Neural progenitor cell (in vitro differentiated cells): ENCODE data around the gene RAD51D. TPM values are rescaled to one million over a fixed set of nuclear protein-coding genes. Genes with fewer than 3 reads are reported as not detected.

Experiments
- DNase-seq: peaks from one replicate; pipeline ENCODE4 v3.0.0-alpha.2; 2016; ENCODE audit warnings: low spot score
- H2AFZ ChIP-seq: fragments of 200-600 bp; sonication (generic); replicated peaks from 2 replicates; pipeline ENCODE4 v1.6.1; 2016; ENCODE audit warnings: antibody characterized with exemption
- H3F3A ChIP-seq: fragments of 200-600 bp; sonication (generic); 2 replicates; pipeline ENCODE4 v1.6.1; 2016; ENCODE audit warnings: antibody characterized with exemption, low read depth
- H3K27ac ChIP-seq: fragments of 200-600 bp; sonication (generic); 2 replicates; pipeline ENCODE4 v1.5.1; 2016; ENCODE audit warnings: mild to moderate bottlenecking
- H3K27me3 ChIP-seq: fragments of 200-600 bp; sonication (generic); 2 replicates; pipeline ENCODE4 v1.6.1; 2016; ENCODE audit warnings: mild to moderate bottlenecking, moderate library complexity
- H3K36me3 ChIP-seq: fragments of 200-600 bp; sonication (generic); 2 replicates; pipeline ENCODE4 v1.5.1; 2016
- H3K4me1 ChIP-seq: fragments of 200-600 bp; sonication (generic); 2 replicates; pipeline ENCODE4 v1.6.1; 2016; ENCODE audit warnings: mixed run types
- H3K4me2 ChIP-seq: fragments of 200-600 bp; sonication (generic); 2 replicates; pipeline ENCODE4 v1.6.1; 2016
- H3K4me3 ChIP-seq: fragments of 200-600 bp; sonication (generic); 2 replicates; pipeline ENCODE4 v1.5.1; 2016
- H3K79me2 ChIP-seq: fragments of 200-600 bp; sonication (generic); 2 replicates; pipeline ENCODE4 v1.6.1; 2016; ENCODE audit warnings: low read depth
- H3K9ac ChIP-seq: fragments of 200-600 bp; sonication (generic); 2 replicates; pipeline ENCODE4 v1.6.1; 2016
- H3K9me3 ChIP-seq: fragments of 200-600 bp; sonication (generic); 2 replicates; pipeline ENCODE4 v1.5.1; 2016; ENCODE audit warnings: low read depth
- H4K20me1 ChIP-seq: fragments of 200-600 bp; sonication (generic); 2 replicates; pipeline ENCODE4 v1.6.1; 2016; ENCODE audit warnings: low read depth
- H3K27ac Mint-ChIP-seq: 3 replicates; pipeline ENCODE4 v1.8.0; 2021; ENCODE audit warnings: mixed read lengths
- H3K27me3 Mint-ChIP-seq: 2 replicates; pipeline ENCODE4 v1.8.0; 2022; ENCODE audit warnings: low read depth, mild to moderate bottlenecking, inconsistent platforms, moderate library complexity, mixed read lengths; ENCODE audit not compliant: insufficient read depth
- H3K36me3 Mint-ChIP-seq: 3 replicates; pipeline ENCODE4 v1.8.0; 2021; ENCODE audit warnings: mixed read lengths
- H3K4me1 Mint-ChIP-seq: 3 replicates; pipeline ENCODE4 v1.8.0; 2021; ENCODE audit warnings: mixed read lengths
- H3K4me3 Mint-ChIP-seq: 3 replicates; pipeline ENCODE4 v1.8.0; 2021; ENCODE audit warnings: mild to moderate bottlenecking, moderate library complexity, mixed read lengths
- H3K9me3 Mint-ChIP-seq: 3 replicates; pipeline ENCODE4 v1.8.0; 2020; ENCODE audit warnings: mixed read lengths
- EZH2 ChIP-seq: fragments of 200-600 bp; sonication (generic); IDR thresholded peaks from 2 replicates; pipeline ENCODE4 v1.6.1; 2017; ENCODE audit warnings: antibody characterized with exemption, mild to moderate bottlenecking, moderate library complexity
- EZH2phosphoT487 ChIP-seq: fragments of 200-600 bp; sonication (generic); IDR thresholded peaks from 2 replicates; pipeline ENCODE4 v1.6.1; 2017; ENCODE audit warnings: antibody characterized with exemption
- total RNA-seq: library from RNA; depleted of rRNA; stranded (reverse); fragments of >200 nt; gene quantifications from 2 replicates; pipeline ENCODE4 v1.2.3, GENCODE V29; 2015; ENCODE audit warnings: low replicate concordance
- TF ChIP-seq, protein P1 (sequence below): fragments of 200-600 bp; sonication (generic); IDR thresholded peaks from 2 replicates; pipeline ENCODE4 v1.5.1; 2017; ENCODE audit warnings: antibody characterized with exemption, mild to moderate bottlenecking

RAD51D gene
- total RNA-seq, 1 donor from 2014 or later, result 9.0 TPM

DNA sequence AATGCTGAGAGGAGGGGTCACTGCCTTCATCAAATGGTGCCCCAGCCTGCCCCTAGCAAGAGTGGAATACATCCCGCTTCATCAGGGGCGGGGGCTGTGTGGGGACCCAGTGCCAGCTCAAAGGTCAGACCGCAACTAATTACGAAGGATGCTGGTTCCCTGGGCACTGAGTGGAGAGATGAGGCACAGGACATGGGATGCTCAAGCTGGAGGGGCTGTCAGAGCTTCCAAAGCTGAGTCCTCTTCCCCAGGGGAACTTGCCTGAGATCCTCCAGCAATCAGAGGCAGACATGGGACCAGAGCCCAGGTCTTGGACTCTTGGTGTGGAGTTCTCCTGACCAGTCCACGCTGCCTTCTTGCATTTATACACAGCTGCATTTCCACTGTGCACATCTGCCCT is 46.9 kb upstream of the RAD51D start:
- H3K27me3 ChIP-seq, result no peaks in the 10 kb centered on the region
- Mint-ChIP-seq H3K4me3 (no peak overlapping the region), H3K36me3 (no peaks in the 10 kb centered on the region), H3K9me3 (no peaks in the 10 kb centered on the region), H3K27me3 (peaks cover 5% of the 10 kb centered on the region), H3K4me1 (no peaks in the 10 kb centered on the region), H3K27ac (no peak overlapping the region)
- H3K4me3 ChIP-seq, result no peak overlapping the region
- H2AFZ ChIP-seq, result no peak overlapping the region
- DNase-seq, result no peak
- no peak overlapping the region for H3K9ac ChIP-seq
- no peak overlapping the region for H3K4me2 ChIP-seq
- H4K20me1 ChIP-seq, result no peaks in the 10 kb centered on the region
- no peak for TF ChIP-seq EZH2phosphoT487
- TF ChIP-seq, protein P1, sequence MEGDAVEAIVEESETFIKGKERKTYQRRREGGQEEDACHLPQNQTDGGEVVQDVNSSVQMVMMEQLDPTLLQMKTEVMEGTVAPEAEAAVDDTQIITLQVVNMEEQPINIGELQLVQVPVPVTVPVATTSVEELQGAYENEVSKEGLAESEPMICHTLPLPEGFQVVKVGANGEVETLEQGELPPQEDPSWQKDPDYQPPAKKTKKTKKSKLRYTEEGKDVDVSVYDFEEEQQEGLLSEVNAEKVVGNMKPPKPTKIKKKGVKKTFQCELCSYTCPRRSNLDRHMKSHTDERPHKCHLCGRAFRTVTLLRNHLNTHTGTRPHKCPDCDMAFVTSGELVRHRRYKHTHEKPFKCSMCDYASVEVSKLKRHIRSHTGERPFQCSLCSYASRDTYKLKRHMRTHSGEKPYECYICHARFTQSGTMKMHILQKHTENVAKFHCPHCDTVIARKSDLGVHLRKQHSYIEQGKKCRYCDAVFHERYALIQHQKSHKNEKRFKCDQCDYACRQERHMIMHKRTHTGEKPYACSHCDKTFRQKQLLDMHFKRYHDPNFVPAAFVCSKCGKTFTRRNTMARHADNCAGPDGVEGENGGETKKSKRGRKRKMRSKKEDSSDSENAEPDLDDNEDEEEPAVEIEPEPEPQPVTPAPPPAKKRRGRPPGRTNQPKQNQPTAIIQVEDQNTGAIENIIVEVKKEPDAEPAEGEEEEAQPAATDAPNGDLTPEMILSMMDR, result no peak
- TF ChIP-seq EZH2, result no peak
- H3K4me1 ChIP-seq, result no peaks in the 10 kb centered on the region
- H3K27ac ChIP-seq, result no peak overlapping the region
- H3K9me3 ChIP-seq, result no peaks in the 10 kb centered on the region
- H3K79me2 ChIP-seq, result no peaks in the 10 kb centered on the region
- H3K36me3 ChIP-seq, result no peaks in the 10 kb centered on the region
- no peaks in the 10 kb centered on the region for H3F3A ChIP-seq

DNA sequence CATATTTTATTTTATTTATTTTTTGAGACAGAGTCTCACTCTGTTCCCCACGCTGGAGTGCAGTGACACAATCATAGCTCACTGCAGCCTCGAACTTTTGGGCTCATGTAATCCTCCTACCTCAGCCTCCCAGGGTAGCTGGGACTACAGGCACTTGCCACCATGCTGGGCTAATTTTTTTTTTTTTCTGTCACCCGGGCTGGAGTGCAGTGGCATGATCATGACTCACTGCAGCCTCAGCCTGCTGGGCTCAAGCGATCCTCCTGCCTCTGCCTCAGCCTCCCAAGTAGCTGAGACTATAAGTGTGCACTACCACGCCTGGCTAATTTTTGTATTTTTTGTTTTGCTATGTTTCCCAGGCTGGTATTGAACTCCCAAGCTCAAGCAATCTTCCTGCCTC is 45.1 kb upstream of the RAD51D start:
- Histone ChIP-seq H2AFZ (no peak overlapping the region), H3K27ac (no peak overlapping the region), H3K9ac (no peak overlapping the region), H3K4me2 (no peak overlapping the region), H3K4me3 (no peak overlapping the region), H3K4me1 (no peaks in the 10 kb centered on the region), H3K79me2 (no peaks in the 10 kb centered on the region), H3K36me3 (no peaks in the 10 kb centered on the region), H3F3A (no peaks in the 10 kb centered on the region), H3K9me3 (no peaks in the 10 kb centered on the region), H4K20me1 (no peaks in the 10 kb centered on the region), H3K27me3 (no peaks in the 10 kb centered on the region)
- Mint-ChIP-seq H3K27ac (no peak overlapping the region), H3K36me3 (no peaks in the 10 kb centered on the region), H3K4me3 (no peak overlapping the region), H3K9me3 (no peaks in the 10 kb centered on the region), H3K4me1 (no peaks in the 10 kb centered on the region), H3K27me3 (peaks cover 5% of the 10 kb centered on the region)
- TF ChIP-seq, protein P1, result no peak
- no peak for TF ChIP-seq EZH2
- no peak for TF ChIP-seq EZH2phosphoT487
- no peak for DNase-seq

DNA sequence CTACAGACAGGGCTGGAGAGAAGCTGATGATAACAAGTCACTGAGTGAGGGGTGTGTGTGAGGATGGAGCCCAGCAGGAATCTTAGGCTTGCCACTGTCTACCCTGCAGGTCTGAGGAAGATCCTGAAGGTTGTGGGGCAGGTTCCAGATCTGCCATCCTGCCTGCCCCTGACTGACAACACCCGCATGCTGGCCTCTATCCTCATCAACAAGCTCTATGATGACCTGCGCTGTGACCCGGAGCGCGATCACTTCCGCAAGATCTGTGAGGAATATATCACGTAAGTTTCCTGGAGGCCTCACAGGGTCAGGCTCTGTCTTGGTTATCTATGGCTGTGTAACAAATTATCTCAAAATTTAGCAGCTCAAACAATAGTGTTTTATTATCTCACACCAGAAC is 44.2 kb upstream of the RAD51D start:
- no peak overlapping the region for H3K9ac ChIP-seq
- H3K36me3 Mint-ChIP-seq, result no peaks in the 10 kb centered on the region
- no peaks in the 10 kb centered on the region for H3K9me3 Mint-ChIP-seq
- H3K27me3 Mint-ChIP-seq, result peaks cover 10% of the 10 kb centered on the region
- H3F3A ChIP-seq, result no peaks in the 10 kb centered on the region
- no peaks in the 10 kb centered on the region for H3K27me3 ChIP-seq
- no peak for DNase-seq
- no peaks in the 10 kb centered on the region for H4K20me1 ChIP-seq
- H3K4me1 ChIP-seq, result no peaks in the 10 kb centered on the region
- TF ChIP-seq EZH2phosphoT487 (no peak), EZH2 (no peak)
- TF ChIP-seq, protein P1, result no peak
- H3K79me2 ChIP-seq, result no peaks in the 10 kb centered on the region
- H2AFZ ChIP-seq, result no peak overlapping the region
- no peak overlapping the region for H3K27ac Mint-ChIP-seq
- no peak overlapping the region for H3K4me3 ChIP-seq
- no peak overlapping the region for H3K4me2 ChIP-seq
- H3K9me3 ChIP-seq, result no peaks in the 10 kb centered on the region
- H3K36me3 ChIP-seq, result no peaks in the 10 kb centered on the region
- no peak overlapping the region for H3K4me3 Mint-ChIP-seq
- H3K27ac ChIP-seq, result no peak overlapping the region
- H3K4me1 Mint-ChIP-seq, result no peaks in the 10 kb centered on the region
